BJ (cell line): ENCODE results near the gene LLPH. TPM values are rescaled to one million over a fixed set of nuclear protein-coding genes. Genes with fewer than 3 reads are reported as not detected.

ENCODE experiments used
- CTCF ChIA-PET: fragments of 350-600 bp; formaldehyde crosslinking; extraction: SDS; loops from one replicate; lab custom pipeline; 2021; ENCODE audit warnings: antibody characterized with exemption, inconsistent platforms; lab: Yijun Ruan, JAX
- POLR2A ChIA-PET: fragments of 300-600 bp; sonication (Branson Sonifier 250); formaldehyde crosslinking; extraction: SDS; loops from one replicate; lab custom pipeline; 2021; ENCODE audit warnings: antibody characterized with exemption; lab: Charles Lee
- DNase-seq: peaks from one replicate; pipeline ENCODE4 v3.0.0-alpha.2; 2011; ENCODE audit warnings: low read depth
- H3K27me3 ChIP-seq: 2 replicates; pipeline ENCODE4 v1.6.0; 2011; ENCODE audit warnings: low read length; ENCODE audit not compliant: control insufficient read depth, insufficient read depth
- H3K36me3 ChIP-seq: 2 replicates; pipeline ENCODE4 v1.5.1; 2011; ENCODE audit warnings: low read length; ENCODE audit not compliant: control insufficient read depth, insufficient read depth
- H3K4me3 ChIP-seq: 2 replicates; pipeline ENCODE4 v1.5.1; 2011; ENCODE audit warnings: low read depth, mild to moderate bottlenecking, control low read depth, low read length
- CTCF ChIP-seq: IDR thresholded peaks from 2 replicates; pipeline ENCODE4 v1.5.1; 2011; ENCODE audit warnings: low read depth, mild to moderate bottlenecking, control low read depth, inconsistent platforms, low read length, moderate library complexity; ENCODE audit not compliant: insufficient read depth
- polyA plus RNA-seq: library from polyadenylated mRNA; depleted of rRNA; stranded (reverse); fragments of >200 nt; gene quantifications from 2 replicates; pipeline ENCODE4 v1.2.3, GENCODE V29; 2011

The LLPH gene
- polyA plus RNA-seq, 1 experiment, result 4.0 TPM

- H3K36me3 ChIP-seq, result no peaks in the 10 kb centered on the region
- DNase-seq, result no peak
- CTCF ChIA-PET, result interaction anchor here (0.7 to 1.2 kb wide), 4 partner anchors 10 to 47 kb away, joined by 3 to 5 read pairs (median 3); no protein-coding TSS in a partner anchor
- TF ChIP-seq CTCF, result no peak
- H3K4me3 ChIP-seq, result no peak overlapping the region
- POLR2A ChIA-PET, result no interaction called here
- H3K27me3 ChIP-seq, result no peaks in the 10 kb centered on the region; the same call in 1 of the 2 replicates
Observed at GRCh38 chr12:66082744-66083143, 47.8 kb downstream of the LLPH start.

- no peak overlapping the region for H3K4me3 ChIP-seq
- CTCF ChIA-PET, result interaction anchor here (0.8 to 1.0 kb wide), 3 partner anchors 9 to 58 kb away, joined by 3 read pairs; no protein-coding TSS in a partner anchor
- no peaks in the 10 kb centered on the region; the same call in 1 of the 2 replicates for H3K27me3 ChIP-seq
- DNase-seq, result no peak
- TF ChIP-seq CTCF, result no peak
- POLR2A ChIA-PET, result no interaction called here
- H3K36me3 ChIP-seq, result no peaks in the 10 kb centered on the region
Observed at GRCh38 chr12:66080791-66081190, 49.8 kb downstream of the LLPH start.

- DNase-seq, result no peak
- H3K36me3 ChIP-seq, result no peaks in the 10 kb centered on the region
- no peak for TF ChIP-seq CTCF
- CTCF ChIA-PET, result interaction anchor here (1.0 kb wide), 1 partner anchor 12 kb away, joined by 3 read pairs; no protein-coding TSS in a partner anchor
- H3K27me3 ChIP-seq, result no peaks in the 10 kb centered on the region; the same call in 1 of the 2 replicates
- POLR2A ChIA-PET, result no interaction called here
- H3K4me3 ChIP-seq, result no peak overlapping the region
Observed at GRCh38 chr12:66077542-66077941, 53.0 kb downstream of the LLPH start.

- POLR2A ChIA-PET, result no interaction called here
- H3K4me3 ChIP-seq, result no peak overlapping the region
- no peaks in the 10 kb centered on the region for H3K36me3 ChIP-seq
- H3K27me3 ChIP-seq, result no peaks in the 10 kb centered on the region
- TF ChIP-seq CTCF, result no peak
- no peak for DNase-seq
- CTCF ChIA-PET, result interaction anchor here (1.7 kb wide), 1 partner anchor 12 kb away, joined by 5 read pairs; no protein-coding TSS in a partner anchor
Observed at GRCh38 chr12:66074561-66074960, 56.0 kb downstream of the LLPH start.

- no peaks in the 10 kb centered on the region for H3K36me3 ChIP-seq
- ChIA-PET CTCF (interaction anchor here (1.5 kb wide), 1 partner anchor 13 kb away, joined by 4 read pairs; no protein-coding TSS in a partner anchor), POLR2A (no interaction called here)
- H3K27me3 ChIP-seq, result no peaks in the 10 kb centered on the region
- TF ChIP-seq CTCF, result no peak
- H3K4me3 ChIP-seq, result no peak overlapping the region
- DNase-seq, result no peak
Observed at GRCh38 chr12:66072566-66072965, 58.0 kb downstream of the LLPH start.
